ENCODE results near the gene TBCK.

TBCK gene

GRCh38 chr4:106315968-106316772 is at the start of gene TBCK, which contains the start of gene AIMP1:
TBCK (minus strand) TSS chr4:106316209; CDS start chr4:106308960, 7,249 bp downstream.
AIMP1 (plus strand) TSS chr4:106316550; CDS start chr4:106325010, 8,460 bp downstream.
- H3K9me3 ChIP-seq, result no peaks in the 10 kb centered on the region
- peak within 1 kb of the TSS; percentile 75 for H3K4me3 ChIP-seq
- H3K27me3 ChIP-seq (ENCODE audit: low read depth), result no peaks in the 10 kb centered on the region
- in situ Hi-C loops (cut with MboI; ENCODE audit: low sequenced_read_pairs), result no loop called here
- H3K36me3 ChIP-seq (replicated peaks), result no peaks in the 10 kb centered on the region; the same call in 1 of the 2 replicates
- peak; percentile 80 to 90 for DNase-seq (ENCODE audit: low spot score in 2 of 2)
- H3K4me1 ChIP-seq, result peaks cover 23% of the 10 kb centered on the region

DNA sequence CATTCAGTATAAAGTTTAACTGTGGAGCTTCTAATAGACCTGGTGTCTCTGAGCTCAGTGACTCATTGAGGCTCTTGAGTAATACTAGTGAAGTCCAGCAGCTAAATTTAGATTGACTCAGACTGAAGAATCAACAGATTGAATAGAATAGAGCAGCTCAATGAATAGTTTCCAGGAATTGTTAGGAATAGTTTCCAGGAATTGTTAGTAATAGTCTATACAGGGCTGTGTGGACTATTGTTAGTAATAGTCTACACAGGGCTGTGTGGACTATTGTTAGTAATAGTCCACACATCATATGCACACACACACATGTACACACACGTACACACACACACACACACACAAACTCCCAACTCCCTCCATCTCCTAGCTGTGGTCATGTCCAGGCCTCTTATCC is 49.6 kb upstream of the TBCK start:
- Histone ChIP-seq H3K4me1 (no peaks in the 10 kb centered on the region), H3K27me3 (ENCODE audit: low read depth) (peaks cover 12% of the 10 kb centered on the region), H3K36me3 (replicated peaks) (no peaks in the 10 kb centered on the region), H3K9me3 (no peaks in the 10 kb centered on the region), H3K4me3 (no peak overlapping the region)
- in situ Hi-C loops (cut with MboI; ENCODE audit: low sequenced_read_pairs), result no loop called here
- no peak for DNase-seq (ENCODE audit: low spot score in 2 of 2)

DNA sequence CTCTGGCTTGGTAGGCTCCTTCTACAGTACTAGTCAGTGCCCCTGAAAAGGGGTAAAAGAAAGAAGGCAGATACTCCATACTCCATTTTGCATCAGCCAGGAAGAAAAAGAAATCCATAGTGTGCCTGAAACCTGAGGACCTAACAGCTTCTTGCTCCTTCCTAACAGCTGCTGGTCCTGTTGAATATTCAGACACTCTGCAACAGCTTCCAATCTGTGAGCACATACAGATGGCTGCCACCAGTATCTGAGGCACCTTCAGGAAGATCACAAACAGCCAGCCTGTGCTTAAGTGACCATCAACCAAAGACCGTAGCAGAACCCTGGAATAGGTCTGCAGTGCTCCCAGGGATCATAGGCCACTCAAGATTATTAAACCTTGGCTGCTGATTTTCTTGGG is 48.3 kb upstream of the TBCK start:
- no peak overlapping the region for H3K4me3 ChIP-seq
- no peaks in the 10 kb centered on the region for H3K4me1 ChIP-seq
- H3K9me3 ChIP-seq, result no peaks in the 10 kb centered on the region
- H3K27me3 ChIP-seq (ENCODE audit: low read depth), result no peaks in the 10 kb centered on the region; the same call in 1 of the 2 replicates
- DNase-seq (ENCODE audit: low spot score in 2 of 2), result no peak
- no peaks in the 10 kb centered on the region for H3K36me3 ChIP-seq (replicated peaks)
- in situ Hi-C loops (cut with MboI; ENCODE audit: low sequenced_read_pairs), result no loop called here

DNA sequence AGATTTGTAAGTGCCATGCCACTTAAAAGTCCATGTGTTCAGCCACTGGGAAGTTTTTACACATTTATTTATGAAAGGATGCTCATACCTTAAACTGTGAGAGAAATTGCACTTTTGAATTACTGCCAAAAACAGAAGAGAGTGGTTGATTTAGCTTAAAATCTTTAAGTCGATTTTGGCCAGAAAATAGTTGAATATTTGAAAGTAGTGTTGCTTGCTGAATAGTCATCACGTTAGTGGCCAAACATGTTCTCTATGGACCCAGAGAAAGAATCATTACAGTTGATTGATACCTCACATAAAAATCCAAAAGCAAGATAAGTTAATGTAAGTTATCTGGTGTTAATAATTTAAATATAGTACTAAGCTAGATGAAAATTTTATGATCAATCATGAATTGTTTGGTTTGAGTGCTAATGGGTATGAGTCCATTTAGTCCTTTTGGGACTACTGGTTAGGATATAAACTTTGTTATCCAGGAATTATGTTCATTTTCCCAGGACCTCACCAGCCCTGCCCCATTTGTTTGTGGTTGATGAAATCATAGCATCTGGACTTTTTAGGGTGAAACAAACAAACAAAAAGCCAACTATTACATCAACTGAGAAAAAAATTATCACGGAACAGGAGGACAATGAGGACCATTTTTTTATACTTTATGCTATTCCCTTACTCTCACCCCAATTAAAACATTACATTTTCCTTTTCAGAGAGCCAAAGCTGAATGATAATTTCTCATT is 46.2 kb upstream of the TBCK start:
- no peaks in the 10 kb centered on the region for H3K9me3 ChIP-seq
- no peaks in the 10 kb centered on the region for H3K27me3 ChIP-seq (ENCODE audit: low read depth)
- in situ Hi-C loops (cut with MboI; ENCODE audit: low sequenced_read_pairs), result no loop called here
- no peak overlapping the region for H3K4me3 ChIP-seq
- H3K4me1 ChIP-seq, result no peaks in the 10 kb centered on the region
- no peaks in the 10 kb centered on the region for H3K36me3 ChIP-seq (replicated peaks)
- DNase-seq (ENCODE audit: low spot score in 2 of 2), result no peak

DNA sequence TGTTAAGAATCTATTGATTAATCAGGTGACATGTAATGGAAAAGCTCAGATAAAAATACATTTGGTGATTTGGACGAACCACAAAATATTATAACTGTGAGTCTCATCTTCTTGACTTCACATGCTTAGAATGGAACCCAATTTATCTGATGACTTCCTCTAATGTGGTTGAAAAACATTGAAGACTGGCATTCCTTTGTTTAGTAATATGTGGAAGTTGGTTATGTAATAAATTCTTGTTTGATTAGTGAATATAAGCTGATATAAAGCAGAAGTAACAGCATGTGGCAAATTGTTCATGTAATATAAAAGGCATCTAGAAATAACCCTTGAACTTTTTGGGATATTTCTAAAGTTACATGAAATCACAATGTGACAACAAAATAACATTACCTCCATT is 42.9 kb upstream of the TBCK start:
- H3K27me3 ChIP-seq (ENCODE audit: low read depth), result no peaks in the 10 kb centered on the region
- H3K4me3 ChIP-seq, result no peak overlapping the region
- no peaks in the 10 kb centered on the region for H3K9me3 ChIP-seq
- DNase-seq (ENCODE audit: low spot score in 2 of 2), result no peak
- in situ Hi-C loops (cut with MboI; ENCODE audit: low sequenced_read_pairs), result no loop called here
- peaks cover 9% of the 10 kb centered on the region for H3K4me1 ChIP-seq
- H3K36me3 ChIP-seq (replicated peaks), result no peaks in the 10 kb centered on the region

DNA sequence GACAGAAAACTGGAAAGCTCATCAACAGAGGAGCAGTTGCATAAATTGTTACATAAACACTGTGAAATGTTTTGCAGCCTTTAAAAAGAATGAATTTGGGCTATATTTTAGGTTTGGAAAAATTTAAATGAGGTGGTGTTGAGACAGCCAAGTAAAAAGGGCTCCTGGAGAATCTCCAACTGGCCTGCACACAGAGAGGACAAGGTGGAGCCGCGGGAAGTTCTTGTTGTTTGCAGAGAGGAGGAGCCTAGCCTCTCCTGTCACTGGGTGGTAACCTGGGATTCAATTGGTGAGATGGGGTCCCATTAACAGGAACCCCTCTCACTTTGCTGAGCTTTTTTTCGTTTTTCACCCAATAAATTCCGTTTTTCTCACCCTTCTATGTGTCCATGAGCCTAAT is 39.2 kb upstream of the TBCK start:
- H3K36me3 ChIP-seq (replicated peaks), result no peaks in the 10 kb centered on the region
- in situ Hi-C loops (cut with MboI; ENCODE audit: low sequenced_read_pairs), result no loop called here
- H3K4me3 ChIP-seq, result no peak overlapping the region
- no peaks in the 10 kb centered on the region for H3K9me3 ChIP-seq
- H3K27me3 ChIP-seq (ENCODE audit: low read depth), result no peaks in the 10 kb centered on the region
- DNase-seq (ENCODE audit: low spot score in 2 of 2), result no peak
- peaks cover 9% of the 10 kb centered on the region for H3K4me1 ChIP-seq

DNA sequence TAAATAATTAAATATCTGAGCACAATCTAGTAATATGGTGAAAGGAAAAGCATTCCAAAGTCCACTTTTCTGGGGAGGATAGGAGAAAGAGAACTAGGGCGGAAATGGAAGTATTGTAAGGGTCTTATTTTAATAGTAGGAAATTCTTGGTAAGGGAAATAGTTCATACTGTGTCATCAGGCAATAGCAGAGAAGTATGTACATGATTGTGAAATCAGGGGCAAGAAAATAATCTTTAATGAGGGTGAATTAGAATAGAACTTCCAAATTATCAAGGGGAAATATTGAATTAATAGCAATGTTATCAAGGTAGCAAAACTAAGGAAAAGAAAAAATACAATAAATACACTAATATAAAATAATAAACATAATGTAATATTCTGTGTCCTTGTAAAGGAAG is 37.8 kb upstream of the TBCK start:
- H3K4me1 ChIP-seq, result peaks cover 9% of the 10 kb centered on the region
- H3K4me3 ChIP-seq, result no peak overlapping the region
- DNase-seq (ENCODE audit: low spot score in 2 of 2), result no peak
- no peaks in the 10 kb centered on the region for H3K27me3 ChIP-seq (ENCODE audit: low read depth)
- H3K9me3 ChIP-seq, result no peaks in the 10 kb centered on the region
- in situ Hi-C loops (cut with MboI; ENCODE audit: low sequenced_read_pairs), result no loop called here
- no peaks in the 10 kb centered on the region for H3K36me3 ChIP-seq (replicated peaks)

DNA sequence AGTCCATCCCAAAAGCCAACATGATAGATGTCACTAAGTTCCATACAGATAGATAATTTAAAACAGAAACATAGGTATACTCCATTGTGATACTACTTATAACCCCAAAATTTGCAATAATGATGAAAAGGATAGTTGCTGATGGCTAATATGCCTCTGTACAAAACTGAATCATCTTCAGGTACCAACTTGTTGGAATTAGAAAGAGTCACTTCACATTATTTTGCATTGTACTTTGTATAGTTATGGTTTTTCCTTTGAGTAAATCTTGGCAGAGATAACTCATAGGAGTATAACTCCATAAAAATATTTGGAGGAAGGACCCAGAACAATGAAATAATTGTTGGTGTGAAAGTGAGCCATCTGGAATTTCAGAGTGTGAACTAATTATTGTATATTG is 35.0 kb upstream of the TBCK start:
- no peak for DNase-seq (ENCODE audit: low spot score in 2 of 2)
- H3K4me3 ChIP-seq, result no peak overlapping the region
- in situ Hi-C loops (cut with MboI; ENCODE audit: low sequenced_read_pairs), result no loop called here

DNA sequence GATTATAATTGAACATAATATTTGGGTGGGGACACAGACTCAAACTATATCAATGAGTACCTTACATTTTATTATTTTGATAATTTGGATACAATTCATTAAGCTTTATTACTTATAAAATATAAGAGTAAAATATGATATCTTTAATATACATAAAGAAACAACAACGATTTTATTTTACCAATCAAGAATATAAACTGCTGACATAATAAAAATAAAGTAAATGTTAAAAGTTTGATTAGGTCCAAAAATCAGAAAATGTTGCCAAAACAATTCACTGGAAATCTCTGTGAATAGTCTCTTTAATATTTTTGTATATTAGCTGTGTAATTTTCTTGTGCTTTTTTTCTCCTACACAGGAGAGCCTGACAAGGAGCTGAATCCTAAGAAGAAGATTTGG is 31.2 kb upstream of the TBCK start:
- DNase-seq (ENCODE audit: low spot score in 2 of 2), result no peak
- in situ Hi-C loops (cut with MboI; ENCODE audit: low sequenced_read_pairs), result no loop called here
- Histone ChIP-seq H3K9me3 (no peaks in the 10 kb centered on the region), H3K4me3 (no peak overlapping the region), H3K4me1 (peaks cover 7% of the 10 kb centered on the region), H3K27me3 (ENCODE audit: low read depth) (no peaks in the 10 kb centered on the region), H3K36me3 (replicated peaks) (peaks cover 9% of the 10 kb centered on the region)

More for the DNA sequence above, 35.0 kb upstream of the TBCK start:
- H3K27me3 ChIP-seq (ENCODE audit: low read depth), result no peaks in the 10 kb centered on the region
- H3K4me1 ChIP-seq, result peaks cover 9% of the 10 kb centered on the region
- H3K9me3 ChIP-seq, result no peaks in the 10 kb centered on the region
- peaks cover 9% of the 10 kb centered on the region for H3K36me3 ChIP-seq (replicated peaks)

DNA sequence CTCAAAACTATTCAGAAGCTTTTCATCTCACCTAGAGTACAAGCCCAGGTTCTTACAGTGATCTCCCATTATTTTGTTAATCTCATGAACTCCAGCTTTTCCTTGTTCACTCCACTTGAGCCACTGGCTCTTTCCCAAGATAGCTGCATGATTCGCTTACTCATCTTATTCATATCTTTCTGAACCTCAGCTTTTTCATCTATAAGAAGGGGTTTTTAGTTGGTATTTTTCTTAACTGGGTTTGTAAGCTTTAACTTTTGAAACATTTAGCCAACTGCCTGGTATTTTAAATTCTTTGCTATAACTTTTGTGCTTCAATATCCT is 28.6 kb upstream of the TBCK start:
- DNase-seq (ENCODE audit: low spot score in 2 of 2), result no peak
- in situ Hi-C loops (cut with MboI; ENCODE audit: low sequenced_read_pairs), result no loop called here
- Histone ChIP-seq H3K4me3 (no peak overlapping the region), H3K4me1 (peaks cover 7% of the 10 kb centered on the region), H3K36me3 (replicated peaks) (peaks cover 19% of the 10 kb centered on the region), H3K9me3 (no peaks in the 10 kb centered on the region), H3K27me3 (ENCODE audit: low read depth) (no peaks in the 10 kb centered on the region)

GRCh38 chr4:106343865-106344646 is 28.0 kb upstream of the TBCK start:
- no peaks in the 10 kb centered on the region for H3K9me3 ChIP-seq
- H3K4me1 ChIP-seq, result peaks cover 7% of the 10 kb centered on the region
- in situ Hi-C loops (cut with MboI; ENCODE audit: low sequenced_read_pairs), result no loop called here
- H3K36me3 ChIP-seq (replicated peaks), result peaks cover 19% of the 10 kb centered on the region
- H3K4me3 ChIP-seq, result no peak overlapping the region
- no peak for DNase-seq (ENCODE audit: low spot score in 2 of 2)
- no peaks in the 10 kb centered on the region for H3K27me3 ChIP-seq (ENCODE audit: low read depth)

GRCh38 chr4:106340774-106341173 is 24.8 kb upstream of the TBCK start:
- Histone ChIP-seq H3K27me3 (ENCODE audit: low read depth) (no peaks in the 10 kb centered on the region), H3K4me1 (peaks cover 7% of the 10 kb centered on the region), H3K36me3 (replicated peaks) (peaks cover 34% of the 10 kb centered on the region), H3K9me3 (no peaks in the 10 kb centered on the region), H3K4me3 (no peak overlapping the region)
- no peak for DNase-seq (ENCODE audit: low spot score in 2 of 2)
- in situ Hi-C loops (cut with MboI; ENCODE audit: low sequenced_read_pairs), result no loop called here

DNA sequence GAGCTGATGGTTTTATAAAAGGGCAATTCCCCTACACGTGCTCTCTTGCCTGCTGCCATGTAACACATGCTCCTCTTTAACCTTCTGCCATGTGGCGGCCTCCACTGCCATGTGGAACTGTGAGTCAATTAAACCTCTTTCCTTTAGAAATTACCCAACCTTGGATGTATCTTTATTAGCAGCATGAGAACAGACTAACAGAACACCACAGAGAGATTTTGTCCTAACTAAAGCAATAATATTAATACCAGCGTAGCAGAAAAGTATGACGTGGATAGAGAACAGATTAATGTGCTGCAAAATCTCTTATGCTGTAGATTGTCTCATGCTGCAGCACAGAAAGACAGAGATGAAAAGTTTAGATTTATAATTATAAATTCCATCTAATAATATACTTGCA is 23.4 kb upstream of the TBCK start:
- H3K27me3 ChIP-seq (ENCODE audit: low read depth), result no peaks in the 10 kb centered on the region
- H3K4me3 ChIP-seq, result no peak overlapping the region
- H3K9me3 ChIP-seq, result no peaks in the 10 kb centered on the region
- DNase-seq (ENCODE audit: low spot score in 2 of 2), result no peak
- in situ Hi-C loops (cut with MboI; ENCODE audit: low sequenced_read_pairs), result no loop called here
- peaks cover 3% of the 10 kb centered on the region; the same call in 1 of the 2 replicates for H3K4me1 ChIP-seq
- H3K36me3 ChIP-seq (replicated peaks), result peaks cover 34% of the 10 kb centered on the region

- DNase-seq (ENCODE audit: low spot score in 2 of 2), result no peak
- Histone ChIP-seq H3K36me3 (replicated peaks) (peaks cover 38% of the 10 kb centered on the region), H3K27me3 (ENCODE audit: low read depth) (no peaks in the 10 kb centered on the region), H3K9me3 (no peaks in the 10 kb centered on the region), H3K4me1 (no peaks in the 10 kb centered on the region), H3K4me3 (no peak overlapping the region)
- in situ Hi-C loops (cut with MboI; ENCODE audit: low sequenced_read_pairs), result no loop called here
Measured at GRCh38 chr4:106338671-106339070, 22.7 kb upstream of the TBCK start.

All from HAP-1 (cell line).